DND-41 (cell line): ENCODE measurements around the gene LAMB1.

Experiments used
- ATAC-seq: fragments of 200-7000 bp; cut with Tn5 transposase; 3 replicates; pipeline ENCODE4 v1.9.1; 2021; ENCODE audit warnings: low read depth; ENCODE audit not compliant: insufficient read depth
- DNase-seq: peaks from one replicate; pipeline ENCODE4 v3.0.0-alpha.2; 2020
- H2AFZ ChIP-seq: 2 replicates; pipeline ENCODE4 v1.6.0; 2012; ENCODE audit warnings: low read depth, low read length
- H3K27ac ChIP-seq: 2 replicates; pipeline ENCODE4 v1.5.1; 2012; ENCODE audit warnings: low read length, inconsistent platforms
- H3K27me3 ChIP-seq: fragments of 200-600 bp; sonication (generic); 2 replicates; pipeline ENCODE4 v1.6.0; 2012; ENCODE audit warnings: low read length, mild to moderate bottlenecking, inconsistent platforms; ENCODE audit not compliant: insufficient read depth, poor library complexity
- H3K36me3 ChIP-seq: 2 replicates; pipeline ENCODE4 v1.5.1; 2012; ENCODE audit warnings: low read length, inconsistent platforms; ENCODE audit not compliant: insufficient read depth
- H3K4me1 ChIP-seq: 2 replicates; pipeline ENCODE4 v1.5.1; 2012; ENCODE audit warnings: mild to moderate bottlenecking, low read length; ENCODE audit not compliant: insufficient read depth
- H3K4me2 ChIP-seq: 2 replicates; pipeline ENCODE4 v1.6.0; 2012; ENCODE audit warnings: mild to moderate bottlenecking, moderate library complexity, low read length, inconsistent platforms; ENCODE audit not compliant: insufficient read depth
- H3K4me3 ChIP-seq, 2 experiments: fragments of 200-600 bp in 1 of 2; shearing (Covaris generic) in 1 of 2; 2 replicates each; pipeline ENCODE4 v1.5.1; 2012 to 2016; ENCODE audit warnings: inconsistent platforms in 2 of 2, low read length in 2 of 2, mild to moderate bottlenecking in 2 of 2, low read depth in 1 of 2, moderate library complexity in 1 of 2
- H3K79me2 ChIP-seq: 2 replicates; pipeline ENCODE4 v1.6.0; 2012; ENCODE audit warnings: low read length, inconsistent platforms; ENCODE audit not compliant: insufficient read depth
- H3K9ac ChIP-seq: 2 replicates; pipeline ENCODE4 v1.6.0; 2012; ENCODE audit warnings: low read depth, mild to moderate bottlenecking, inconsistent platforms, low read length, moderate library complexity
- H3K9me3 ChIP-seq: 2 replicates; pipeline ENCODE4 v1.5.1; 2012; ENCODE audit warnings: low read length, moderate library complexity, mild to moderate bottlenecking, inconsistent platforms; ENCODE audit not compliant: insufficient read depth, severe bottlenecking
- H4K20me1 ChIP-seq: 2 replicates; pipeline ENCODE4 v1.6.0; 2012; ENCODE audit warnings: low read length; ENCODE audit not compliant: insufficient read depth
- CTCF ChIP-seq: IDR thresholded peaks from 2 replicates; pipeline ENCODE4 v1.5.1; 2012; ENCODE audit warnings: borderline replicate concordance, low read length, moderate library complexity, mild to moderate bottlenecking; ENCODE audit not compliant: poor library complexity, severe bottlenecking; ENCODE audit errors: extremely low read depth
- EZH2 ChIP-seq: IDR thresholded peaks from 3 replicates; pipeline ENCODE4 v1.6.1; 2012; ENCODE audit warnings: borderline replicate concordance, low read depth, mild to moderate bottlenecking, moderate library complexity, low read length, inconsistent platforms; ENCODE audit not compliant: severe bottlenecking

LAMB1 gene

GRCh38 chr7:108044345-108044744 is 41.4 kb upstream of the LAMB1 start:
- no peaks in the 10 kb centered on the region for H3K79me2 ChIP-seq
- TF ChIP-seq CTCF: no peak
- no peak for TF ChIP-seq EZH2
- no peaks in the 10 kb centered on the region for H4K20me1 ChIP-seq
- no peak overlapping the region for H3K27ac ChIP-seq
- no peaks in the 10 kb centered on the region for H3K9me3 ChIP-seq
- H2AFZ ChIP-seq: no peak overlapping the region
- no peak for DNase-seq
- no peak for ATAC-seq
- H3K4me1 ChIP-seq: no peaks in the 10 kb centered on the region
- peaks cover 4% of the 10 kb centered on the region for H3K27me3 ChIP-seq
- no peak overlapping the region for H3K9ac ChIP-seq
- H3K36me3 ChIP-seq: no peaks in the 10 kb centered on the region
- H3K4me2 ChIP-seq: no peak overlapping the region
- H3K4me3 ChIP-seq: no peak overlapping the region

- DNase-seq: no peak
- no peak overlapping the region for H3K9ac ChIP-seq
- H3K4me2 ChIP-seq: no peak overlapping the region
- no peaks in the 10 kb centered on the region for H4K20me1 ChIP-seq
- no peak overlapping the region for H3K4me3 ChIP-seq
- peaks cover 3% of the 10 kb centered on the region for H3K27me3 ChIP-seq
- no peak for ATAC-seq
- no peaks in the 10 kb centered on the region for H3K4me1 ChIP-seq
- H3K9me3 ChIP-seq: no peaks in the 10 kb centered on the region
- H2AFZ ChIP-seq: no peak overlapping the region
- no peak overlapping the region for H3K27ac ChIP-seq
- TF ChIP-seq CTCF (no peak), EZH2 (no peak)
- no peaks in the 10 kb centered on the region for H3K36me3 ChIP-seq
- no peaks in the 10 kb centered on the region for H3K79me2 ChIP-seq
Measured at GRCh38 chr7:108038986-108039385, 36.0 kb upstream of the LAMB1 start.

GRCh38 chr7:108037741-108038140 is 34.8 kb upstream of the LAMB1 start:
- Histone ChIP-seq H2AFZ (no peak overlapping the region), H3K9ac (no peak overlapping the region), H3K79me2 (no peaks in the 10 kb centered on the region), H3K4me1 (no peaks in the 10 kb centered on the region), H3K27me3 (peaks cover 3% of the 10 kb centered on the region), H3K36me3 (no peaks in the 10 kb centered on the region), H3K9me3 (no peaks in the 10 kb centered on the region), H3K27ac (no peak overlapping the region), H4K20me1 (no peaks in the 10 kb centered on the region), H3K4me2 (no peak overlapping the region), H3K4me3 (no peak overlapping the region)
- DNase-seq (no peak), ATAC-seq (no peak)
- TF ChIP-seq EZH2 (no peak), CTCF (no peak)

GRCh38 chr7:108037140-108037539 is 34.2 kb upstream of the LAMB1 start:
- ATAC-seq (no peak), DNase-seq (no peak)
- Histone ChIP-seq H3K9me3 (no peaks in the 10 kb centered on the region), H3K27ac (no peak overlapping the region), H3K27me3 (peaks cover 3% of the 10 kb centered on the region), H4K20me1 (no peaks in the 10 kb centered on the region), H2AFZ (no peak overlapping the region), H3K4me3 (no peak overlapping the region), H3K36me3 (no peaks in the 10 kb centered on the region), H3K9ac (no peak overlapping the region), H3K79me2 (no peaks in the 10 kb centered on the region), H3K4me1 (no peaks in the 10 kb centered on the region), H3K4me2 (no peak overlapping the region)
- no peak for TF ChIP-seq CTCF
- no peak for TF ChIP-seq EZH2
